ENCODE measurements around the gene MEIOB.
"Not testable (repeated sequence)": the region's sequence is repeated elsewhere in the genome, so short reads cannot be mapped to it uniquely, and the experiment has no call there.

Gene MEIOB, protein sequence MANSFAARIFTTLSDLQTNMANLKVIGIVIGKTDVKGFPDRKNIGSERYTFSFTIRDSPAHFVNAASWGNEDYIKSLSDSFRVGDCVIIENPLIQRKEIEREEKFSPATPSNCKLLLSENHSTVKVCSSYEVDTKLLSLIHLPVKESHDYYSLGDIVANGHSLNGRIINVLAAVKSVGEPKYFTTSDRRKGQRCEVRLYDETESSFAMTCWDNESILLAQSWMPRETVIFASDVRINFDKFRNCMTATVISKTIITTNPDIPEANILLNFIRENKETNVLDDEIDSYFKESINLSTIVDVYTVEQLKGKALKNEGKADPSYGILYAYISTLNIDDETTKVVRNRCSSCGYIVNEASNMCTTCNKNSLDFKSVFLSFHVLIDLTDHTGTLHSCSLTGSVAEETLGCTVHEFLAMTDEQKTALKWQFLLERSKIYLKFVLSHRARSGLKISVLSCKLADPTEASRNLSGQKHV

GRCh38 chr16:1871974-1872635 is at the start of gene MEIOB:
TSS of gene MEIOB (minus strand) at chr16:1872164. CDS start at chr16:1868175, 3,989 bp downstream.
- peak; percentile 78 for ATAC-seq
- TF ChIP-seq SNAI2 (CRISPR knock-in tag; IDR thresholded peaks at IDR 0.05) (no peak), ZNF8 (CRISPR knock-in tag; IDR thresholded peaks at IDR 0.05) (no peak), ZNF565 (CRISPR knock-in tag; conservative IDR thresholded peaks at IDR 0.05; ENCODE audit: low read depth) (no peak), TCF4 (CRISPR knock-in tag; IDR thresholded peaks at IDR 0.05; ENCODE audit: borderline replicate concordance) (no peak), OSR1 (CRISPR knock-in tag; IDR thresholded peaks at IDR 0.05) (no peak), ESRRG (CRISPR knock-in tag; IDR thresholded peaks at IDR 0.05) (no peak)
- TF ChIP-seq, protein P1, sequence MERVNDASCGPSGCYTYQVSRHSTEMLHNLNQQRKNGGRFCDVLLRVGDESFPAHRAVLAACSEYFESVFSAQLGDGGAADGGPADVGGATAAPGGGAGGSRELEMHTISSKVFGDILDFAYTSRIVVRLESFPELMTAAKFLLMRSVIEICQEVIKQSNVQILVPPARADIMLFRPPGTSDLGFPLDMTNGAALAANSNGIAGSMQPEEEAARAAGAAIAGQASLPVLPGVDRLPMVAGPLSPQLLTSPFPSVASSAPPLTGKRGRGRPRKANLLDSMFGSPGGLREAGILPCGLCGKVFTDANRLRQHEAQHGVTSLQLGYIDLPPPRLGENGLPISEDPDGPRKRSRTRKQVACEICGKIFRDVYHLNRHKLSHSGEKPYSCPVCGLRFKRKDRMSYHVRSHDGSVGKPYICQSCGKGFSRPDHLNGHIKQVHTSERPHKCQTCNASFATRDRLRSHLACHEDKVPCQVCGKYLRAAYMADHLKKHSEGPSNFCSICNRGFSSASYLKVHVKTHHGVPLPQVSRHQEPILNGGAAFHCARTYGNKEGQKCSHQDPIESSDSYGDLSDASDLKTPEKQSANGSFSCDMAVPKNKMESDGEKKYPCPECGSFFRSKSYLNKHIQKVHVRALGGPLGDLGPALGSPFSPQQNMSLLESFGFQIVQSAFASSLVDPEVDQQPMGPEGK (CRISPR knock-in tag; IDR thresholded peaks at IDR 0.05; ENCODE audit: borderline replicate concordance): no peak
- TF ChIP-seq, protein P2, sequence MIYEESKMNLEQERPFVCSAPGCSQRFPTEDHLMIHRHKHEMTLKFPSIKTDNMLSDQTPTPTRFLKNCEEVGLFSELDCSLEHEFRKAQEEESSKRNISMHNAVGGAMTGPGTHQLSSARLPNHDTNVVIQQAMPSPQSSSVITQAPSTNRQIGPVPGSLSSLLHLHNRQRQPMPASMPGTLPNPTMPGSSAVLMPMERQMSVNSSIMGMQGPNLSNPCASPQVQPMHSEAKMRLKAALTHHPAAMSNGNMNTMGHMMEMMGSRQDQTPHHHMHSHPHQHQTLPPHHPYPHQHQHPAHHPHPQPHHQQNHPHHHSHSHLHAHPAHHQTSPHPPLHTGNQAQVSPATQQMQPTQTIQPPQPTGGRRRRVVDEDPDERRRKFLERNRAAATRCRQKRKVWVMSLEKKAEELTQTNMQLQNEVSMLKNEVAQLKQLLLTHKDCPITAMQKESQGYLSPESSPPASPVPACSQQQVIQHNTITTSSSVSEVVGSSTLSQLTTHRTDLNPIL (CRISPR knock-in tag; IDR thresholded peaks at IDR 0.05; ENCODE audit: low read depth): no peak

DNA sequence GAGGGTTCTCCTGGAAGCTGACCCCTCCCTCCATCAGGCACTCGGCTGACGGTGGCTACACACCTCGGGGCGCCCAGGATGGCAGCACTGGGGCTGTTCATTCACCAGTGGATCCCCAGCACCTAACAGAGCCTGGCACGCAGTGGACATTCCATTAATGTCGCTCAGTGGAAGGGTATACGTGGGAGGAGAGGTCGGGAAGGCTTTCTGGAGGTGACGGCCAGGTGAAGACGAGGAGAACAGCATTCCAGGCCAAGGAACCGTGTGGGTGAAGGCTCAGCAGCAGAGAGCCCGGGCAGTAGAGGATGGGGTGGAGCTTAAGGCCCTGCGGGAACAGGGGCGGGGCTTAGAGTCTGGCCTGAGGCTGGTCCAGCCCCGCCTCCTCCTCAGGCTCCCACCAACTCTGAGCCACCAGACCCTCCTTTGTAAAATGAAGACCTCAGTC is 48.8 kb upstream of the MEIOB start:
- ATAC-seq: peak; percentile 82

DNA sequence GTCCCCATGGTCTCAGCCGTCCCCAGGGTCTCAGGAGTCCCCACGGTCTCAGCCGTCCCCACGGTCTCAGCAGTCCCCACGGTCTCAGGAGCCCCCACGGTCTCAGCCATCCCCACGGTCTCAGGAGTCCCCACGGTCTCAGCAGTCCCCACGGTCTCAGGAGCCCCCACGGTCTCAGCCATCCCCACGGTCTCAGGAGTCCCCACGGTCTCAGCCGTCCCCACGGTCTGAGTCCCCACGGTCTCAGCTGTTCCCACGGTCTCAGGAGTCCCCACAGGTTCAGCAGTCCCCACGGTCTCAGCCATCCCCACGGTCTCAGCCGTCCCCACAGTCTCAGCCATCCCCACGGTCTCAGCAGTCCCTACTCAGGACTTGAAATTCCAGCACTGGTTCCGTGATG is 48.2 kb upstream of the MEIOB start:
- not testable (repeated sequence) for ATAC-seq

More for the DNA sequence above, 48.8 kb upstream of the MEIOB start:
- TF ChIP-seq, protein P1 (CRISPR knock-in tag; IDR thresholded peaks at IDR 0.05; ENCODE audit: borderline replicate concordance): no peak
- TF ChIP-seq ZNF565 (CRISPR knock-in tag; conservative IDR thresholded peaks at IDR 0.05; ENCODE audit: low read depth) (no peak), GLIS3 (CRISPR knock-in tag; IDR thresholded peaks at IDR 0.05) (no peak), ISL1 (CRISPR knock-in tag; IDR thresholded peaks at IDR 0.05) (no peak), SNAI2 (CRISPR knock-in tag; IDR thresholded peaks at IDR 0.05) (no peak), ZNF8 (CRISPR knock-in tag; IDR thresholded peaks at IDR 0.05) (no peak), TCF4 (CRISPR knock-in tag; IDR thresholded peaks at IDR 0.05; ENCODE audit: borderline replicate concordance) (no peak), RARB (CRISPR knock-in tag; IDR thresholded peaks at IDR 0.05) (no peak), ZNF70 (CRISPR knock-in tag; IDR thresholded peaks at IDR 0.05) (no peak), TOX (CRISPR knock-in tag; IDR thresholded peaks at IDR 0.05; ENCODE audit: borderline replicate concordance) (no peak), ZFP30 (CRISPR knock-in tag; IDR thresholded peaks at IDR 0.05) (no peak), ZFP3 (CRISPR knock-in tag; IDR thresholded peaks at IDR 0.05) (no peak), ESRRG (CRISPR knock-in tag; IDR thresholded peaks at IDR 0.05) (no peak)

DNA sequence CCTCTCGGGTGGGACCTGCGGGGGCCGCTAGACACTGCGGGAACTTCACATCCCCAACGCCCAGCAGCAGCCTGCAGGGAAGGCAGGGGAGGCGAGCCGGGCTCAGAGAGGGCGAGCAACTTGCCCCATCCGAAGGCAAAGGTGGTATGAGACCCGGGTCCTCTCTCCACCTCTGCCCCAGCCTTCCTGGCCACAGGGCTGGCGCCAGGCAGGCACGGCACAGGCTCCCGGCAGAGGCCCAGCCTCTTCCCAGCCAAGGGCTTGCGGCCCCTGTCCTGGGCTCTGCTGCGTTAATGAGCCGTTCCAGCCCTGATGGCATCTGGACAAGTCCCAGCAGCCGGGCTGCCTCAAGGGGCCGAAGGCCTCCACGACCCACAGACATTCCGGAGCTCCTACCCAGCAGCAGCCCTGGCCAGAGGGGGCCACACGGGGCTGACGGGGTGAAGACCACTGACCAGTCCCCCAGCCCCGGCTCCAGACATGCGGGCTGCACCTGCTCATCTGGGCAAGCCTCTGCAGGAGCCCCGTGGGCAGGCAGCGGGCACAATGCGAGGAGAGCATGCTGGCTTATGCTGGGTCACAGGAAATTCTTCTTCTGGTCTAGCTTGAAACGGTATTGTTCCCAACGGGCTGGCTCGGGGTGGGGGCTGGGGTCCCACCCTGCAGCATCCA is 47.5 kb upstream of the MEIOB start:
- TF ChIP-seq PPARA (CRISPR knock-in tag; IDR thresholded peaks at IDR 0.05; ENCODE audit: borderline replicate concordance) (no peak), ZFP3 (CRISPR knock-in tag; IDR thresholded peaks at IDR 0.05) (no peak), TOX (CRISPR knock-in tag; IDR thresholded peaks at IDR 0.05; ENCODE audit: borderline replicate concordance) (no peak), SNAI2 (CRISPR knock-in tag; IDR thresholded peaks at IDR 0.05) (no peak), ZNF8 (CRISPR knock-in tag; IDR thresholded peaks at IDR 0.05) (no peak), ZNF70 (CRISPR knock-in tag; IDR thresholded peaks at IDR 0.05) (no peak), ISL1 (CRISPR knock-in tag; IDR thresholded peaks at IDR 0.05) (no peak), ZC3H10 (CRISPR knock-in tag; IDR thresholded peaks at IDR 0.05) (no peak), ARNTL (CRISPR knock-in tag; IDR thresholded peaks at IDR 0.05; ENCODE audit: borderline replicate concordance, low read depth) (no peak), RARB (CRISPR knock-in tag; IDR thresholded peaks at IDR 0.05) (no peak), POU6F1 (CRISPR knock-in tag; IDR thresholded peaks at IDR 0.05; ENCODE audit: borderline replicate concordance, low read depth) (no peak), CSDC2 (CRISPR knock-in tag; IDR thresholded peaks at IDR 0.05) (no peak), ZNF565 (CRISPR knock-in tag; conservative IDR thresholded peaks at IDR 0.05; ENCODE audit: low read depth) (no peak)
- TF ChIP-seq, protein P2 (CRISPR knock-in tag; IDR thresholded peaks at IDR 0.05; ENCODE audit: low read depth): no peak
- peak; percentile 39 for ATAC-seq
